VCaP (cell line): ENCODE results near the gene ITFG2.

ENCODE experiments used
- H3K27ac ChIP-seq: fragments of 450-650 bp; 2 replicates; pipeline ENCODE4 v1.5.1; 2017
- CTCF ChIP-seq: fragments of 450-650 bp; conservative IDR thresholded peaks from 2 replicates; pipeline ENCODE4 v1.5.1; 2017; ENCODE audit warnings: mild to moderate bottlenecking, moderate library complexity

Gene ITFG2

GRCh38 chr12:2824541-2824940, 12.1 kb downstream of the ITFG2 start:
- no peak for TF ChIP-seq CTCF
- no peak overlapping the region for H3K27ac ChIP-seq

- no peak for TF ChIP-seq CTCF
- no peak overlapping the region for H3K27ac ChIP-seq
Observed at GRCh38 chr12:2825132-2825531, 12.7 kb downstream of the ITFG2 start.

GRCh38 chr12:2826036-2826435, 13.6 kb downstream of the ITFG2 start:
- no peak overlapping the region for H3K27ac ChIP-seq
- no peak for TF ChIP-seq CTCF

- no peak overlapping the region for H3K27ac ChIP-seq
- no peak for TF ChIP-seq CTCF
Observed at GRCh38 chr12:2826721-2827515, 14.4 kb downstream of the ITFG2 start.

- no peak for TF ChIP-seq CTCF
Observed at GRCh38 chr12:2829275-2829674, 16.8 kb downstream of the ITFG2 start.

GRCh38 chr12:2832550-2833127, 20.2 kb downstream of the ITFG2 start:
- H3K27ac ChIP-seq = no peak overlapping the region
- TF ChIP-seq CTCF = no peak

More at GRCh38 chr12:2829275-2829674, 16.8 kb downstream of the ITFG2 start:
- H3K27ac ChIP-seq = no peak overlapping the region

GRCh38 chr12:2833327-2833726, 20.9 kb downstream of the ITFG2 start:
- TF ChIP-seq CTCF = no peak

More at GRCh38 chr12:2833327-2833726, 20.9 kb downstream of the ITFG2 start:
- no peak overlapping the region for H3K27ac ChIP-seq
